ENCODE results near the gene PPP1R15A.

Gene PPP1R15A

DNA sequence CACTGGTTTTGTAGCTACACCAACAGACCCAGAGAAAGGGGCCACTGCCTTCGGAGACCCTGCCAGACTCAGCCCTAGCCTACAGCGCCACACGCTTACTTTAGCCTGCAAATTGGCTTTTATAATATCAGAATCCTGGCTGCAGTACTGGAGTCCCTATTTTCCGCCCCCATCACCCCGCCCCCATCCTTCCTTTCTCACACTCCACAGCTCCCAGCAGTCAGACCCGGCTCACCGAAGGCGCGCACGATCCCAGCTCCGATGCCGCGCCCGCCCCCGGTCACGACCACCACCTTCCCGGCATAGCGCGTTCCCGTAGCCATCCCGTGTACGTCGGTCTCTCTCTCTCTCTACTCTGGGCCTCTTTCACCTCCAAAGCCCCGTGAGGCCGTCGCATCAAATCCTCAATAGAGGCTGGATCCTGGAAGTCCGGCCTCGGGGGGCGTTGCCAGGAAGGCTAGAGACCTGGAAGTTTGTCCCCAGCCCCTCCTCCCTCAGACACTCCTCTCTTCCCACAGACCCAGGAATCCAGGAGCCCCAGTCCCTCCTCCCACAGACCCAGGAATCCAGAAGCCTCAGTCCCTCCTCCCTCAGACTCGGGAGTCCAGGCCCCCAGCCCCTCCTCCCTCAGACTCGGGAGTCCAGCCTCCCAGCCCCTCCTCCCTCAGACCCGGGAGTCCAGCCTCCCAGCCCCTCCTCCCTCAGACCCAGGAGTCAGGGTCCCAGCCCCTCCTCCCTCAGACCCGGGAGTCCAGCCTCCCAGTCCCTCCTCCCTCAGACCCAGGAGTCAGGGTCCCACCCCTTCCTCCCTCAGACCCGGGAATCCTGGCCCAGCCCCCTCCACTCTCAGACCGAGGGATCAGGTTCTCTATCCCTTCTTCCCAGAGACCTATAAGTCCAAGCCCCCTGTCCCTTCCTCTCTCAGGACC lies 35.9 kb upstream of the PPP1R15A start, which contains the start of gene HSD17B14 (continued):
- TF ChIP-seq BCL11B (tag by site-specific recombination; IDR thresholded peaks at IDR 0.05; ENCODE audit: low read depth) (peak; percentile 1; the same call in 1 of the 2 replicates), PRDM1 (tag by site-specific recombination; IDR thresholded peaks at IDR 0.05) (no peak), ZBTB17 (tag by site-specific recombination; IDR thresholded peaks at IDR 0.05) (peak; percentile 57; the same call in 1 of the 2 replicates), ZBTB20 (tag by site-specific recombination; IDR thresholded peaks at IDR 0.05) (peak; percentile 17; the same call in 1 of the 2 replicates), ZNF843 (tag by site-specific recombination; IDR thresholded peaks at IDR 0.05) (no peak)

DNA sequence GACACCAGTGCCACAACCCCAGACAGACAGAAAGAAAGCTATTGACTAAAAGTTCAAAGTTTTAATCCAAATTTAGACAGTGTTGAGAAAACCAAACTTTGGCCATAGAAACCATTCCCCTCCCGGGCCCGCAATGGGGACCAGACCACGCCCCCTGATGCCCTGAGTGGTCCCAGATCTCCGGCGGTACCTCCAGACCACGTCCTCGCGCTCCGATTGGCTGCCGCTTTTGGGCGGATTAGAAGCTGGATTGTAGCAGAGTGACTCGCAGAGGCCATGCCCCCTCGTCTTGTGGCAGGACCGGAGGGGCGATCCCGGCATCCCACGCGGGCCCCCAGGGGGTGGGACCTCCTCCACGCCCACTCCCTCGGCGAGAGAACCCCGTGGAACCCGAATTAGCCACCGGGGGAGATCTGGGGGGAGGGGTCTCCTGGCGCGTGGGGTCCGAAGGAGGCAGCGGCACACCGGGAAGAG lies 35.1 kb upstream of the PPP1R15A start:
- Histone ChIP-seq H3K9me3 (ENCODE audit: control insufficient read depth, insufficient read depth, low read depth, low read length) (no peaks in the 10 kb centered on the region), H3K36me3 (ENCODE audit: control insufficient read depth in 2 of 2, insufficient read depth in 1 of 2, low read length in 2 of 2) (no peaks in the 10 kb centered on the region), H3K4me3 (ENCODE audit: low read depth, low read length) (peak overlapping the region; percentile 4; the same call in 1 of the 2 replicates), H3K4me1 (ENCODE audit: control insufficient read depth, insufficient read depth, low read length) (no peaks in the 10 kb centered on the region; the same call in none of the 2 replicates), H3K27ac (ENCODE audit: extremely low read depth, low read depth, low read length) (no peak overlapping the region)
- TF ChIP-seq SP2 (tag by site-specific recombination; IDR thresholded peaks at IDR 0.05) (peak; percentile 69), ZNF664 (tag by site-specific recombination; IDR thresholded peaks at IDR 0.05) (no peak), ZFHX2 (tag by site-specific recombination; conservative IDR thresholded peaks at IDR 0.05) (peak; percentile 67), KLF9 (tag by site-specific recombination; IDR thresholded peaks at IDR 0.05; ENCODE audit: low read depth) (peak; percentile 66), ZNF510 (tag by site-specific recombination; IDR thresholded peaks at IDR 0.05; ENCODE audit: insufficient replicate concordance) (no peak), GLIS1 (tag by site-specific recombination; IDR thresholded peaks at IDR 0.05) (peak; percentile 77), GLIS2 (tag by site-specific recombination; IDR thresholded peaks at IDR 0.05) (peak; percentile 91), EGR2 (tag by site-specific recombination; IDR thresholded peaks at IDR 0.05; ENCODE audit: low read depth) (0 out of 2 replicates have a peak, but pooled peaks have one; percentile 39), ZNF335 (tag by site-specific recombination; conservative IDR thresholded peaks at IDR 0.05) (peak; percentile 51), IKZF3 (tag by site-specific recombination; IDR thresholded peaks at IDR 0.05) (0 out of 2 replicates have a peak, but pooled peaks have one; percentile 5), ZNF76 (tag by site-specific recombination; IDR thresholded peaks at IDR 0.05; ENCODE audit: borderline replicate concordance, low read depth) (peak; percentile 44; the same call in 1 of the 2 replicates), SP3 (tag by site-specific recombination; IDR thresholded peaks at IDR 0.05) (peak; percentile 54), ZIC2 (tag by site-specific recombination; IDR thresholded peaks at IDR 0.05) (0 out of 2 replicates have a peak, but pooled peaks have one; percentile 29), ZNF311 (tag by site-specific recombination; IDR thresholded peaks at IDR 0.05; ENCODE audit: borderline replicate concordance) (no peak), ZNF398 (tag by site-specific recombination; IDR thresholded peaks at IDR 0.05) (0 out of 2 replicates have a peak, but pooled peaks have one; percentile 51)
- TF ChIP-seq, protein P1, sequence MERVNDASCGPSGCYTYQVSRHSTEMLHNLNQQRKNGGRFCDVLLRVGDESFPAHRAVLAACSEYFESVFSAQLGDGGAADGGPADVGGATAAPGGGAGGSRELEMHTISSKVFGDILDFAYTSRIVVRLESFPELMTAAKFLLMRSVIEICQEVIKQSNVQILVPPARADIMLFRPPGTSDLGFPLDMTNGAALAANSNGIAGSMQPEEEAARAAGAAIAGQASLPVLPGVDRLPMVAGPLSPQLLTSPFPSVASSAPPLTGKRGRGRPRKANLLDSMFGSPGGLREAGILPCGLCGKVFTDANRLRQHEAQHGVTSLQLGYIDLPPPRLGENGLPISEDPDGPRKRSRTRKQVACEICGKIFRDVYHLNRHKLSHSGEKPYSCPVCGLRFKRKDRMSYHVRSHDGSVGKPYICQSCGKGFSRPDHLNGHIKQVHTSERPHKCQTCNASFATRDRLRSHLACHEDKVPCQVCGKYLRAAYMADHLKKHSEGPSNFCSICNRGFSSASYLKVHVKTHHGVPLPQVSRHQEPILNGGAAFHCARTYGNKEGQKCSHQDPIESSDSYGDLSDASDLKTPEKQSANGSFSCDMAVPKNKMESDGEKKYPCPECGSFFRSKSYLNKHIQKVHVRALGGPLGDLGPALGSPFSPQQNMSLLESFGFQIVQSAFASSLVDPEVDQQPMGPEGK (tag by site-specific recombination; IDR thresholded peaks at IDR 0.05): peak; percentile 49; the same call in 1 of the 2 replicates
- TF ChIP-seq, protein P2, sequence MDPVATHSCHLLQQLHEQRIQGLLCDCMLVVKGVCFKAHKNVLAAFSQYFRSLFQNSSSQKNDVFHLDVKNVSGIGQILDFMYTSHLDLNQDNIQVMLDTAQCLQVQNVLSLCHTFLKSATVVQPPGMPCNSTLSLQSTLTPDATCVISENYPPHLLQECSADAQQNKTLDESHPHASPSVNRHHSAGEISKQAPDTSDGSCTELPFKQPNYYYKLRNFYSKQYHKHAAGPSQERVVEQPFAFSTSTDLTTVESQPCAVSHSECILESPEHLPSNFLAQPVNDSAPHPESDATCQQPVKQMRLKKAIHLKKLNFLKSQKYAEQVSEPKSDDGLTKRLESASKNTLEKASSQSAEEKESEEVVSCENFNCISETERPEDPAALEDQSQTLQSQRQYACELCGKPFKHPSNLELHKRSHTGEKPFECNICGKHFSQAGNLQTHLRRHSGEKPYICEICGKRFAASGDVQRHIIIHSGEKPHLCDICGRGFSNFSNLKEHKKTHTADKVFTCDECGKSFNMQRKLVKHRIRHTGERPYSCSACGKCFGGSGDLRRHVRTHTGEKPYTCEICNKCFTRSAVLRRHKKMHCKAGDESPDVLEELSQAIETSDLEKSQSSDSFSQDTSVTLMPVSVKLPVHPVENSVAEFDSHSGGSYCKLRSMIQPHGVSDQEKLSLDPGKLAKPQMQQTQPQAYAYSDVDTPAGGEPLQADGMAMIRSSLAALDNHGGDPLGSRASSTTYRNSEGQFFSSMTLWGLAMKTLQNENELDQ (tag by site-specific recombination; IDR thresholded peaks at IDR 0.05; ENCODE audit: low read depth): no peak
- ChIA-PET POLR2A (interaction anchor here (0.6 to 0.8 kb wide), 3 partner anchors 21 to 99 kb away, joined by 3 to 4 read pairs (median 4); no protein-coding TSS in a partner anchor), CTCF (interaction anchor here (0.6 to 3.7 kb wide), 7 partner anchors 11 to 191 kb away, joined by 3 to 38 read pairs (median 5); partner anchors contain the start of gene CA11)

All from HEK293 (cell line).